ENCODE data around the gene PRODH2. TPM values are rescaled to one million over a fixed set of nuclear protein-coding genes. Genes with fewer than 3 reads are reported as not detected.

Gene PRODH2
- total and polyA plus RNA-seq, 2 of the 13 experiments (the other 11 are each of a cell fraction or from before 2014, with no cell fraction given), result 86.7 to 118 TPM

- no peak for TF ChIP-seq HNF1A (IDR thresholded peaks at IDR 0.05; ENCODE audit: low read depth)
- TF ChIP-seq HNF1A (CRISPR knock-in tag; IDR thresholded peaks at IDR 0.05; ENCODE audit: borderline replicate concordance), result no peak
- TF ChIP-seq ZNF609 (CRISPR knock-in tag; IDR thresholded peaks at IDR 0.05; ENCODE audit: borderline replicate concordance), result no peak
- TF ChIP-seq HBP1 (CRISPR knock-in tag; IDR thresholded peaks at IDR 0.05; ENCODE audit: low read depth), result no peak
- TF ChIP-seq RBAK (CRISPR knock-in tag; IDR thresholded peaks at IDR 0.05), result no peak
- TF ChIP-seq ISL2 (CRISPR knock-in tag; IDR thresholded peaks at IDR 0.05), result no peak
- 0 out of 2 replicates have a peak, but pooled peaks have one; percentile 18 for TF ChIP-seq ATF5 (CRISPR knock-in tag; IDR thresholded peaks at IDR 0.05; ENCODE audit: low read depth)
- TF ChIP-seq ZMYM2 (CRISPR knock-in tag; IDR thresholded peaks at IDR 0.05), result 0 out of 2 replicates have a peak, but pooled peaks have one; percentile 18
- no peak for TF ChIP-seq ZNF577 (CRISPR knock-in tag; IDR thresholded peaks at IDR 0.05; ENCODE audit: borderline replicate concordance, low read depth)
- no peak for TF ChIP-seq IKZF4 (CRISPR knock-in tag; IDR thresholded peaks at IDR 0.05; ENCODE audit: borderline replicate concordance, low read depth, not compliant biosample characterization)
- TF ChIP-seq ZNF614 (CRISPR knock-in tag; IDR thresholded peaks at IDR 0.05; ENCODE audit: borderline replicate concordance), result no peak
- TF ChIP-seq KDM1A (CRISPR knock-in tag; IDR thresholded peaks at IDR 0.05), result no peak
- 0 out of 2 replicates have a peak, but pooled peaks have one; percentile 15 for TF ChIP-seq ZBTB38 (CRISPR knock-in tag; IDR thresholded peaks at IDR 0.05)
- no peak for TF ChIP-seq AFF4 (CRISPR knock-in tag; IDR thresholded peaks at IDR 0.05)
These were observed 15.0 kb downstream of the PRODH2 start (continued) for GRCh38 chr19:35797663-35798062.
